Measurements from ENCODE around the gene TUB. TPM values are rescaled to one million over a fixed set of nuclear protein-coding genes. Genes with fewer than 3 reads are reported as not detected.

Gene TUB
- total RNA-seq, 1 donor from 2014 or later: 2.9 TPM

GRCh38 chr11:8060801-8061554, 20.0 kb upstream of the TUB start:
- H3K27me3 Mint-ChIP-seq (ENCODE audit: unreplicated experiment): peaks cover 9% of the 10 kb centered on the region
- H3K9me3 Mint-ChIP-seq (ENCODE audit: unreplicated experiment): no peaks in the 10 kb centered on the region
- H3K27ac Mint-ChIP-seq (ENCODE audit: unreplicated experiment): no peak overlapping the region
- H3K36me3 Mint-ChIP-seq (ENCODE audit: low read depth, unreplicated experiment): no peaks in the 10 kb centered on the region
- no peaks in the 10 kb centered on the region for H3K4me1 Mint-ChIP-seq (ENCODE audit: unreplicated experiment)
- no peak for DNase-seq (ENCODE audit: low spot score)
- TF ChIP-seq CTCF (IDR thresholded peaks at IDR 0.05; ENCODE audit: unreplicated experiment): no peak
- no peak overlapping the region for H3K4me3 Mint-ChIP-seq (ENCODE audit: unreplicated experiment)

GRCh38 chr11:8061555-8062428, 19.2 kb upstream of the TUB start:
- Mint-ChIP-seq H3K4me1 (ENCODE audit: unreplicated experiment) (no peaks in the 10 kb centered on the region), H3K27ac (ENCODE audit: unreplicated experiment) (no peak overlapping the region), H3K27me3 (ENCODE audit: unreplicated experiment) (peaks cover 9% of the 10 kb centered on the region), H3K9me3 (ENCODE audit: unreplicated experiment) (no peaks in the 10 kb centered on the region), H3K4me3 (ENCODE audit: unreplicated experiment) (no peak overlapping the region), H3K36me3 (ENCODE audit: low read depth, unreplicated experiment) (no peaks in the 10 kb centered on the region)
- no peak for TF ChIP-seq CTCF (IDR thresholded peaks at IDR 0.05; ENCODE audit: unreplicated experiment)
- no peak for DNase-seq (ENCODE audit: low spot score)

GRCh38 chr11:8062781-8063257, 18.2 kb upstream of the TUB start:
- no peaks in the 10 kb centered on the region for H3K36me3 Mint-ChIP-seq (ENCODE audit: low read depth, unreplicated experiment)
- TF ChIP-seq CTCF (IDR thresholded peaks at IDR 0.05; ENCODE audit: unreplicated experiment): no peak
- H3K27me3 Mint-ChIP-seq (ENCODE audit: unreplicated experiment): peaks cover 9% of the 10 kb centered on the region
- no peak overlapping the region for H3K27ac Mint-ChIP-seq (ENCODE audit: unreplicated experiment)
- no peaks in the 10 kb centered on the region for H3K4me1 Mint-ChIP-seq (ENCODE audit: unreplicated experiment)
- H3K9me3 Mint-ChIP-seq (ENCODE audit: unreplicated experiment): no peaks in the 10 kb centered on the region
- no peak for DNase-seq (ENCODE audit: low spot score)
- H3K4me3 Mint-ChIP-seq (ENCODE audit: unreplicated experiment): no peak overlapping the region

- Mint-ChIP-seq H3K9me3 (ENCODE audit: unreplicated experiment) (no peaks in the 10 kb centered on the region), H3K27me3 (ENCODE audit: unreplicated experiment) (peaks cover 9% of the 10 kb centered on the region), H3K27ac (ENCODE audit: unreplicated experiment) (no peak overlapping the region), H3K4me1 (ENCODE audit: unreplicated experiment) (no peaks in the 10 kb centered on the region), H3K4me3 (ENCODE audit: unreplicated experiment) (no peak overlapping the region), H3K36me3 (ENCODE audit: low read depth, unreplicated experiment) (no peaks in the 10 kb centered on the region)
- DNase-seq (ENCODE audit: low spot score): no peak
- TF ChIP-seq CTCF (IDR thresholded peaks at IDR 0.05; ENCODE audit: unreplicated experiment): no peak
These were observed 17.7 kb upstream of the TUB start for GRCh38 chr11:8063324-8063723.
